H1 (cell line): ENCODE results near the gene APMAP. TPM values are rescaled to one million over a fixed set of nuclear protein-coding genes. Genes with fewer than 3 reads are reported as not detected.

Source experiments
- CTCF ChIA-PET: fragments of 300-600 bp; sonication (Branson Sonifier 250); formaldehyde crosslinking; loops from one replicate; lab custom pipeline; 2021; ENCODE audit not compliant: partially characterized antibody; lab: Charles Lee
- POLR2A ChIA-PET: fragments of 300-600 bp; sonication (Branson Sonifier 250); formaldehyde crosslinking; loops from one replicate; lab custom pipeline; 2021; ENCODE audit warnings: inconsistent platforms; ENCODE audit not compliant: partially characterized antibody; lab: Charles Lee
- DNase-seq, 2 experiments: peaks; one replicate each; pipeline versions ENCODE4 v3.0.0 to v3.0.0-alpha.2; 2010 to 2022; ENCODE audit warnings: low spot score in 2 of 2, low read depth in 1 of 2, mixed read lengths in 1 of 2
- FAIRE-seq: peaks from 2 replicates; lab custom pipeline; 2011; peaks lifted over from hg19 to GRCh38; lab: Jason Lieb, UNC
- H2AFZ ChIP-seq: 2 replicates; pipeline ENCODE4 v1.8.1; 2012; ENCODE audit warnings: low read length, inconsistent platforms
- H2AK5ac ChIP-seq: 2 replicates; pipeline ENCODE4 v1.6.1; 2013; ENCODE audit warnings: low read depth, low read length
- H2BK120ac ChIP-seq: replicated peaks from 2 replicates; pipeline ENCODE3; 2013; ENCODE audit warnings: low read depth, low read length, inconsistent platforms
- H2BK12ac ChIP-seq: 2 replicates; pipeline ENCODE4 v1.6.1; 2013; ENCODE audit warnings: low read depth, low read length
- H2BK15ac ChIP-seq: 2 replicates; pipeline ENCODE4 v1.6.1; 2013; ENCODE audit warnings: low read length
- H2BK20ac ChIP-seq: 2 replicates; pipeline ENCODE4 v1.6.1; 2013; ENCODE audit warnings: low read length
- H2BK5ac ChIP-seq: 2 replicates; pipeline ENCODE4 v1.6.1; 2013; ENCODE audit warnings: low read depth, low read length
- H3K14ac ChIP-seq: 2 replicates; pipeline ENCODE4 v1.6.1; 2013; ENCODE audit warnings: inconsistent platforms; ENCODE audit not compliant: insufficient read length
- H3K18ac ChIP-seq: 2 replicates; pipeline ENCODE4 v1.6.1; 2013; ENCODE audit warnings: low read length; ENCODE audit errors: extremely low read depth
- H3K23ac ChIP-seq: 2 replicates; pipeline ENCODE4 v1.6.1; 2013; ENCODE audit warnings: inconsistent platforms; ENCODE audit not compliant: insufficient read length
- H3K23me2 ChIP-seq: 2 replicates; pipeline ENCODE4 v1.6.1; 2013; ENCODE audit warnings: low read depth, low read length
- H3K27ac ChIP-seq: 2 replicates; pipeline ENCODE4 v1.6.1; 2011; ENCODE audit warnings: low read depth, low read length, inconsistent platforms
- H3K27me3 ChIP-seq, 4 experiments: replicated peaks in 1 of 4; 1 replicate in 1 of 4; 2 replicates in 3 of 4; pipeline versions ENCODE4 v1.6.1 to v1.8.1; 2011 to 2013; ENCODE audit warnings: low read length in 3 of 4, mild to moderate bottlenecking in 3 of 4, inconsistent platforms in 2 of 4, mixed read lengths in 2 of 4, moderate library complexity in 1 of 4; ENCODE audit not compliant: control insufficient read depth in 3 of 4, insufficient read depth in 3 of 4; ENCODE audit errors: extremely low read depth in 1 of 4
- H3K36me3 ChIP-seq, 4 experiments: 2 replicates each; pipeline versions ENCODE4 v1.6.1 to v1.8.1; 2011 to 2013; ENCODE audit warnings: mild to moderate bottlenecking in 4 of 4, low read length in 3 of 4, moderate library complexity in 2 of 4, control low read depth in 1 of 4, inconsistent platforms in 1 of 4; ENCODE audit not compliant: insufficient read depth in 4 of 4, control insufficient read depth in 2 of 4
- H3K4ac ChIP-seq: replicated peaks from 2 replicates; pipeline ENCODE3; 2013; ENCODE audit warnings: low read length, low read depth, mixed read lengths, inconsistent platforms; ENCODE audit not compliant: insufficient read length
- H3K4me1 ChIP-seq, 4 experiments: replicated peaks in 1 of 4; 1 replicate in 1 of 4; 2 replicates in 3 of 4; pipeline versions ENCODE4 v1.6.1 to v1.8.1; 2011 to 2013; ENCODE audit warnings: low read length in 3 of 4, inconsistent platforms in 2 of 4, mixed read lengths in 1 of 4; ENCODE audit not compliant: insufficient read depth in 4 of 4, control insufficient read depth in 3 of 4
- H3K4me2 ChIP-seq, 2 experiments: 2 replicates each; pipeline versions ENCODE4 v1.6.1 to v1.8.1; 2011 to 2013; ENCODE audit warnings: low read depth in 2 of 2, low read length in 2 of 2, control low read depth in 1 of 2, inconsistent platforms in 1 of 2, mild to moderate bottlenecking in 1 of 2; ENCODE audit not compliant: insufficient read depth in 1 of 2
- H3K4me3 ChIP-seq, 4 experiments: fragments of 200-600, 300-600 bp in 1 of 4; sonication (generic), shearing (Covaris generic), sonication (Bioruptor Twin) in 1 of 4; 2 replicates each; pipeline versions ENCODE4 v1.5.1 to v1.8.1; 2011 to 2016; ENCODE audit warnings: low read length in 4 of 4, low read depth in 3 of 4, control low read depth in 2 of 4, inconsistent platforms in 2 of 4, mild to moderate bottlenecking in 2 of 4, mixed read lengths in 1 of 4, moderate library complexity in 1 of 4; ENCODE audit not compliant: insufficient read depth in 2 of 4; ENCODE audit errors: extremely low read depth in 1 of 4
- H3K56ac ChIP-seq: replicated peaks from 2 replicates; pipeline ENCODE3; 2013; ENCODE audit warnings: low read depth, mild to moderate bottlenecking, mixed read lengths, low read length, inconsistent platforms; ENCODE audit not compliant: insufficient read length
- H3K79me1 ChIP-seq: 2 replicates; pipeline ENCODE4 v1.6.1; 2013; ENCODE audit warnings: low read depth, low read length, control low read depth
- H3K79me2 ChIP-seq, 2 experiments: 2 replicates each; pipeline versions ENCODE4 v1.6.1 to v1.8.1; 2012 to 2013; ENCODE audit warnings: low read length in 2 of 2, mild to moderate bottlenecking in 2 of 2, inconsistent platforms in 1 of 2; ENCODE audit not compliant: insufficient read depth in 2 of 2, control insufficient read depth in 1 of 2
- H3K9ac ChIP-seq, 4 experiments: replicated peaks in 1 of 4; 1 replicate in 1 of 4; 2 replicates in 3 of 4; pipeline versions ENCODE4 v1.6.1 to v1.8.1; 2011 to 2013; ENCODE audit warnings: low read depth in 3 of 4, low read length in 3 of 4, control low read depth in 2 of 4, mild to moderate bottlenecking in 2 of 4, moderate library complexity in 2 of 4, inconsistent platforms in 1 of 4; ENCODE audit errors: extremely low read depth in 1 of 4
- H3K9me3 ChIP-seq, 2 experiments: 2 replicates each; pipeline versions ENCODE4 v1.6.1 to v1.8.1; 2012 to 2013; ENCODE audit warnings: mild to moderate bottlenecking in 2 of 2, moderate library complexity in 2 of 2, control low read depth in 1 of 2, inconsistent platforms in 1 of 2, low read depth in 1 of 2, low read length in 1 of 2, mixed read lengths in 1 of 2; ENCODE audit not compliant: insufficient read depth in 2 of 2
- H4K20me1 ChIP-seq, 2 experiments: replicated peaks in 1 of 2; 2 replicates each; pipeline versions ENCODE3 to v1.8.1; 2011 to 2013; ENCODE audit warnings: inconsistent platforms in 2 of 2, low read length in 2 of 2, mild to moderate bottlenecking in 1 of 2; ENCODE audit not compliant: insufficient read depth in 2 of 2, control insufficient read depth in 1 of 2
- H4K5ac ChIP-seq: 2 replicates; pipeline ENCODE4 v1.6.1; 2013; ENCODE audit warnings: low read length, low read depth, mixed read lengths, inconsistent platforms; ENCODE audit not compliant: insufficient read length
- H4K8ac ChIP-seq: 2 replicates; pipeline ENCODE4 v1.8.0; 2013; ENCODE audit warnings: mild to moderate bottlenecking, moderate library complexity, low read length, inconsistent platforms; ENCODE audit not compliant: insufficient read depth; ENCODE audit errors: extremely low read depth
- H4K91ac ChIP-seq: replicated peaks from 2 replicates; pipeline ENCODE3; 2013; ENCODE audit warnings: low read length, mixed read lengths, inconsistent platforms; ENCODE audit not compliant: insufficient read length
- CREB1 ChIP-seq: IDR thresholded peaks from 2 replicates; pipeline ENCODE4 v1.6.1; 2012; ENCODE audit warnings: inconsistent platforms
- FOSL1 ChIP-seq: IDR thresholded peaks from 2 replicates; pipeline ENCODE4 v1.6.1; 2011; ENCODE audit warnings: mild to moderate bottlenecking, low read depth, low read length, moderate library complexity; ENCODE audit not compliant: insufficient read depth
- PHF8 ChIP-seq: fragments of 200-600 bp; sonication (generic); conservative IDR thresholded peaks from 2 replicates; pipeline ENCODE4 v1.7.1; 2012; ENCODE audit warnings: low read depth, mild to moderate bottlenecking, inconsistent platforms, low read length, moderate library complexity
- POLR2A ChIP-seq, 2 experiments: IDR thresholded peaks; 1 replicate in 1 of 2; 2 replicates in 1 of 2; pipeline ENCODE4 v1.6.1; 2011; ENCODE audit warnings: low read depth in 2 of 2, low read length in 2 of 2, mild to moderate bottlenecking in 2 of 2; ENCODE audit errors: control extremely low read depth in 1 of 2
- SIX5 ChIP-seq: IDR thresholded peaks from 2 replicates; pipeline ENCODE4 v1.6.1; 2011; ENCODE audit warnings: mild to moderate bottlenecking, low read depth, low read length
- SP2 ChIP-seq: IDR thresholded peaks from 2 replicates; pipeline ENCODE4 v1.6.1; 2012; ENCODE audit warnings: mild to moderate bottlenecking, low read length, inconsistent platforms
- SP4 ChIP-seq: IDR thresholded peaks from 2 replicates; pipeline ENCODE4 v1.6.1; 2012; ENCODE audit warnings: low read length, inconsistent platforms
- TBP ChIP-seq: IDR thresholded peaks from 2 replicates; pipeline ENCODE4 v1.6.1; 2011; ENCODE audit warnings: low read depth, low read length, improper control_type of control experiment
- WGBS, 2 experiments: shearing (Covaris generic) in 1 of 2; methylation state at CpG; one replicate each; pipeline versions ENCODE4 v1.1.6 to v1.1.7; 2013 to 2015; ENCODE audit warnings: low lambda C conversion rate in 2 of 2, mixed read lengths in 2 of 2, inconsistent platforms in 1 of 2, low coverage in 1 of 2, missing lambda C conversion rate in 1 of 2; ENCODE audit not compliant: insufficient replicate concordance in 2 of 2, insufficient coverage in 1 of 2, insufficient read length in 1 of 2; ENCODE audit errors: extremely low coverage in 1 of 2, missing lambda C conversion rate in 1 of 2; 5-methylcytosine and 5-hydroxymethylcytosine counted together
- polyA plus RNA-seq, 7 experiments: library from polyadenylated mRNA; depleted of rRNA in 3 of 7; stranded (reverse) in 5 of 7; unstranded in 2 of 7; fragments of >200 nt in 5 of 7; fragments of 200-250 nt in 2 of 7; gene quantifications; 1 replicate in 5 of 7; 2 replicates in 1 of 7; 4 replicates in 1 of 7; pipeline versions ENCODE4 v1.2.1 to v1.2.3, GENCODE V29; 2011 to 2013; ENCODE audit warnings: missing spikeins in 2 of 7, mixed read lengths in 2 of 7
- total RNA-seq: library from RNA; stranded (reverse); fragmentation: NEBNext Ultra II Directional; extraction: Animal tissue kit (Norgen Biotek cat#: 25700); gene quantifications from 2 replicates; pipeline ENCODE4 v1.2.1, GENCODE V29; 2021
- TF ChIP-seq, protein P1 (sequence below): IDR thresholded peaks from 2 replicates; pipeline ENCODE4 v1.6.1; 2011; ENCODE audit warnings: low read length, improper control_type of control experiment
- TF ChIP-seq, protein P2 (sequence below): IDR thresholded peaks from 2 replicates; pipeline ENCODE4 v1.6.1; 2012; ENCODE audit warnings: low read length, inconsistent platforms

APMAP gene
- total and polyA plus RNA-seq, 2 of the 8 experiments (the other 6 are each of a cell fraction or from before 2014, with no cell fraction given) = 31.3 to 66.0 TPM

DNA sequence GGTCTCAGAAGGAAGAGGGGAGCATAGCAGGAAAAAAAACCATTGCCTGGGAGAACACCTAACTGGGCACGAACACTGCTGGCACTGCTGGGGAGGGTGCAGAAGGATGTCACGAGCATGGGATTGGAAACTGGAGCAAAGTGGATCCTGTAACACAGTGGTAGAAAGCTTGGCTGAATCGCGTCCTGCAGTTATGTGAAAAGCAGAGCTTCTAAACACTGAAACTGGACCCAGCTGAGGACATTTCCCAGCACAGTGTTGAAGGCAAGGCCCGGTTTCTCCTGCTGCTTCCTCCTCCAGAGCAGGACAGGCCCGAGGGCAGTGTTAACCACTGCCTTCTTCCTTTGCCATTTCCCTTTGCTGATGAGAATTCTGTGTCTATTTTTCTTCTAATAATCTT, 6.7 kb downstream of the APMAP start:
- peaks cover 0 to 11% (median 5%) of the 10 kb centered on the region in 4 experiments; a peak in 5 of 8 replicates for H3K36me3 ChIP-seq
- no peak overlapping the region for H4K91ac ChIP-seq
- H2BK15ac ChIP-seq = no peak overlapping the region
- no peak overlapping the region for H4K5ac ChIP-seq
- H3K23ac ChIP-seq = no peak overlapping the region
- no peak overlapping the region for H3K27ac ChIP-seq
- H3K18ac ChIP-seq = no peak overlapping the region
- DNase-seq = no peak
- ChIA-PET CTCF (interaction anchor here (1.1 to 1.6 kb wide), 3 partner anchors 9 to 201 kb away, joined by 3 to 5 read pairs (median 4); no protein-coding TSS in a partner anchor), POLR2A (no interaction called here)
- H3K79me2 ChIP-seq = peaks cover 4 to 66% of the 10 kb centered on the region in 2 experiments
- no peak overlapping the region for H3K4me3 ChIP-seq
- FAIRE-seq = no peak
- H2AK5ac ChIP-seq = no peak overlapping the region
- no peak overlapping the region for H4K8ac ChIP-seq
- H3K27me3 ChIP-seq = no peaks in the 10 kb centered on the region
- peaks cover 0 to 2% of the 10 kb centered on the region in 2 experiments for H4K20me1 ChIP-seq
- H3K23me2 ChIP-seq = no peaks in the 10 kb centered on the region
- H3K79me1 ChIP-seq = peaks cover 10% of the 10 kb centered on the region
- TF ChIP-seq SP2 (no peak), FOSL1 (no peak), SIX5 (no peak), CREB1 (no peak), POLR2A (IDR thresholded peaks at IDR 0.05; ENCODE audit: control extremely low read depth in 1 of 2, low read depth in 2 of 2, low read length in 2 of 2) (no peak), TBP (no peak), PHF8 (no peak), SP4 (no peak)
- TF ChIP-seq, protein P1, sequence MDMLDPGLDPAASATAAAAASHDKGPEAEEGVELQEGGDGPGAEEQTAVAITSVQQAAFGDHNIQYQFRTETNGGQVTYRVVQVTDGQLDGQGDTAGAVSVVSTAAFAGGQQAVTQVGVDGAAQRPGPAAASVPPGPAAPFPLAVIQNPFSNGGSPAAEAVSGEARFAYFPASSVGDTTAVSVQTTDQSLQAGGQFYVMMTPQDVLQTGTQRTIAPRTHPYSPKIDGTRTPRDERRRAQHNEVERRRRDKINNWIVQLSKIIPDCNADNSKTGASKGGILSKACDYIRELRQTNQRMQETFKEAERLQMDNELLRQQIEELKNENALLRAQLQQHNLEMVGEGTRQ = no peak
- TF ChIP-seq, protein P2, sequence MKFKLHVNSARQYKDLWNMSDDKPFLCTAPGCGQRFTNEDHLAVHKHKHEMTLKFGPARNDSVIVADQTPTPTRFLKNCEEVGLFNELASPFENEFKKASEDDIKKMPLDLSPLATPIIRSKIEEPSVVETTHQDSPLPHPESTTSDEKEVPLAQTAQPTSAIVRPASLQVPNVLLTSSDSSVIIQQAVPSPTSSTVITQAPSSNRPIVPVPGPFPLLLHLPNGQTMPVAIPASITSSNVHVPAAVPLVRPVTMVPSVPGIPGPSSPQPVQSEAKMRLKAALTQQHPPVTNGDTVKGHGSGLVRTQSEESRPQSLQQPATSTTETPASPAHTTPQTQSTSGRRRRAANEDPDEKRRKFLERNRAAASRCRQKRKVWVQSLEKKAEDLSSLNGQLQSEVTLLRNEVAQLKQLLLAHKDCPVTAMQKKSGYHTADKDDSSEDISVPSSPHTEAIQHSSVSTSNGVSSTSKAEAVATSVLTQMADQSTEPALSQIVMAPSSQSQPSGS = no peak
- H3K4me2 ChIP-seq = no peak overlapping the region
- H3K4me1 ChIP-seq = no peaks in the 10 kb centered on the region
- 83% methylated on average over 6 of the region's 6 CpGs; no CpG with 5 or more reads in 1 of the 2 experiments for WGBS, 2 experiments
- H3K4ac ChIP-seq = no peak overlapping the region
- no peak overlapping the region for H2AFZ ChIP-seq
- H3K9ac ChIP-seq = no peak overlapping the region
- H2BK20ac ChIP-seq = no peak overlapping the region
- no peak overlapping the region for H3K56ac ChIP-seq
- no peak overlapping the region for H3K14ac ChIP-seq
- no peak overlapping the region for H2BK5ac ChIP-seq
- H2BK12ac ChIP-seq = no peak overlapping the region
- peaks cover 0 to under 1% of the 10 kb centered on the region in 2 experiments; a peak in 1 of 4 replicates for H3K9me3 ChIP-seq
- H2BK120ac ChIP-seq = no peak overlapping the region
